HG03139 (cell line): ENCODE measurements around the gene CRYAA.

Source experiments
- ATAC-seq: cut with Tn5 transposase; IDR thresholded peaks from one replicate; pipeline ENCODE4 v1.9.1; 2021; ENCODE audit not compliant: unreplicated experiment

Gene CRYAA

DNA sequence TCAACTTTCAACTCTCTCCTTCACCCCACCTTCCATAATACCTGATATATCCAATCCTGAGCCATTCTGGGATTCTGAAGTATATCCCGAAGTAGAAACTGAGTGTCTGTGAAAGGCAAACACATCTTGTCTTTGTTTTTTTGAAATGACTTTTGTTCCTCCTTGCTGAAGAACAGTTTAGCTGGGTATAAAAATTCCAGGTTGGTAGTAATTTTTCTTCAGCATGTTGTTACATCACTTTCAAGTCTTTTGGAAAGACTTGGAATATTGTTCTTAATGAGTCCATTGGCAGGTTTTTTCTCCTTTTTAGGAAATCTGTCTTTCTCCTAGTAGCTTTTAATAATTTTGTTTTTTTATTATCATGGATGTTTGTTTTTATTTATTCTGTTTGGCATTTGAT lies 32.7 kb downstream of the CRYAA start:
- ATAC-seq: no peak

DNA sequence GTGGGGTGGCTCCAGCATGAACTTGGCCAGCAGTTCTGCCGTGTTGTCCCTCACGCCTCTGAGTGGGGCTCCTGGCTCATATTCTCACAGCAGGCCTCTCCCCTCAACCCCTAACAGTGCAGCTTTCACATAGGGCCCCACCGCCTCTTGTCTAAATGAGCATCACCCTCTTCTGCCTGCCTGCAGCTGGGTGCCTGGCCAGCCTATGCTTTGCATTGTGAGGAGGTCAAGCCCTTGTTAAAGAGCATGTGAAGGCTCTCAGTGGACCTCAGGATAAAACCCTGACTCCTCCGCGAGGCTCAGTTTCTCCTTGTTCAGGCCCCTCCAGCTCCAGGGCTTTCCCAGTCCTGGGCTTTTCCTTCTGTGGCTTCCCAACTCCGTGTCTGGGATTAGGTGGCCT lies 34.8 kb downstream of the CRYAA start:
- no peak for ATAC-seq

DNA sequence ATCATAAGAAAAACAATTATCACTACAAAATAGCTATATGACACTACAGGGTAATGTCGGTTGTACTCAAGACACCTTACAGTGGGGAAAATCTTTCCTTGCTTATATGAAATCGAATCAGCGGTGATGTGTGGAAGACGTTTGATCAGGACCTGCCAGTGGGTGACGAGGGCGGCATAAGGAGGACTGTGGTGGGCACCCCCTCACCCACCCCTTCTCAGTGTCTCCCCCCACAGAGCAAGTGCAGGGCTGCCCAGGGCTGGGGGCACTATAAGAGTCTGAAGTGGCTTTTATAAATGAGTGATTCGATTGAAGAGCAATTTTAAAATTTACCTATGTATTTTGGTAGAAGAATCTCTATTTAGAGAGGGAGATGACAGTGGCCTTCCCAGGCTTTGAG lies 35.8 kb downstream of the CRYAA start:
- ATAC-seq: no peak

DNA sequence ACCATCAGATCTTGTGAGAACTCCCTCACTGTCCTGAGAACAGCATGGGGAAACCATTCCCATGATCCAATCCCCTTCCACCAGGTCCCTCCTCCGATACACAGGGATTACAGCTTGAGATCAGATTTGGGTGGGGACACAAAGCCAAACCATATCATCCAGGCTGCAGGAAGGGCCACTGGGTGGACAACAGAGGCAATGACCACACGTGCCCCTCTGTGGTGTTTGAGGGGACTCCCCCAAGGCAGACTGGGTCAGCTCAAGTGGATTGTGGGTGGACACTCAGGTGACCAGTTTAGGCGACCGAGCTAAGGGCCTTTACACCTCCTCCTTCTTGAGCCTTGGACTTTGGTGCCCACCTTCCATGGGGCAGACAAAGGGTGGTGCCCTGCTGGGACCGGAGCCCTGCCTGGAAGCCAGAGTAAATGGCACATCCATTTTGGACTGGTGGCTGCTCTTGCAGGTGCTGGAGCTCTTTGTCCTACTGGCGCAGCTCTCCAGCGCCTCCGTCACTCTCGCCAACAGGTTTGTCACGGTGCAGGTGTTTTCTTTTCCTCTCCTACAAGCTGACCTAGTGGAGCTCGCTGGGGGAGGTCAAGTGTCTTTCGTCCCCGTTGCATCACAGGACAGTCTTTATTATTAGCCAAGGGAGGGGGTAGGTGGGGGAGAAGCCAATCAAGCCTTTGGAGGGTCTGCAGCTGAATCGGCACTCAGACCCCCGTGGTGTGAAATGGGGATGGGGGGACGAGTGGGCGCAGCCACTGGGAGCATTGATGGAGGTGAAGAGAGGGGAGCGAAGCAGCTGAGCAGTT lies 37.6 kb downstream of the CRYAA start:
- no peak for ATAC-seq

DNA sequence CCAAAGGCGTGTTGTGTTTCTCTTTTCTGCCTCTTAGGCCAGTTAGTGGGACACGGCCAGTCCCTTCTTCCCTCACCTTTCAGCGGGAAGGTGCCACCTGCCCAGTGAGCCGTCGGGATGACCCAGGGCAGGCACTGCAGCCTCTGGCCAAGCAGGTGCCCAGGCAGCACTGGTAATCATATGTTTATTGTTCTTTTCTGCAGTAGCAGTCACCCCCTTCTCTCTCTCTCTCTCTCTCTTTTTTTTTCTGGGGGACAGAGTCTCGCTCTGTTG lies 38.2 kb downstream of the CRYAA start:
- ATAC-seq: no peak

DNA sequence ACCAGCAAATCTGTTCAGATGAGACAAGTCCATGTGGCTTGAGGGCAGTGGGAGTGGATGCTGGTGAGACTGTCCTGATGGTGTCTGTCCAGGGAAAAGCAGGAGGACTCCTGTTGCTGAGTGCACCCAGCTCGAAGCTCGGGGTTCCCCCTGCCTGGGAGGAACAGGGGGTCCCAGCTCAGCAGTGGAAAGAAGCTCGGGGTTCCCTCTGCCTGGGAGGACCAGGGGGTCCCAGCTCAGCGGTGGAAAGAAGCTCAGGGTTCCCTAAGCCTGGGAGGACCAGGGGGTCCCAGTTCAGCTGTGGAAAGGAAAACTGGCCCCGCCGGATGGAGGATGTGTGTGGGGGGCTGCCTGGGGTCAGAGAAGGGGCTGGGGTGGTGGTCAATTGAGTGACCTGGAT lies 39.1 kb downstream of the CRYAA start:
- ATAC-seq: no peak

DNA sequence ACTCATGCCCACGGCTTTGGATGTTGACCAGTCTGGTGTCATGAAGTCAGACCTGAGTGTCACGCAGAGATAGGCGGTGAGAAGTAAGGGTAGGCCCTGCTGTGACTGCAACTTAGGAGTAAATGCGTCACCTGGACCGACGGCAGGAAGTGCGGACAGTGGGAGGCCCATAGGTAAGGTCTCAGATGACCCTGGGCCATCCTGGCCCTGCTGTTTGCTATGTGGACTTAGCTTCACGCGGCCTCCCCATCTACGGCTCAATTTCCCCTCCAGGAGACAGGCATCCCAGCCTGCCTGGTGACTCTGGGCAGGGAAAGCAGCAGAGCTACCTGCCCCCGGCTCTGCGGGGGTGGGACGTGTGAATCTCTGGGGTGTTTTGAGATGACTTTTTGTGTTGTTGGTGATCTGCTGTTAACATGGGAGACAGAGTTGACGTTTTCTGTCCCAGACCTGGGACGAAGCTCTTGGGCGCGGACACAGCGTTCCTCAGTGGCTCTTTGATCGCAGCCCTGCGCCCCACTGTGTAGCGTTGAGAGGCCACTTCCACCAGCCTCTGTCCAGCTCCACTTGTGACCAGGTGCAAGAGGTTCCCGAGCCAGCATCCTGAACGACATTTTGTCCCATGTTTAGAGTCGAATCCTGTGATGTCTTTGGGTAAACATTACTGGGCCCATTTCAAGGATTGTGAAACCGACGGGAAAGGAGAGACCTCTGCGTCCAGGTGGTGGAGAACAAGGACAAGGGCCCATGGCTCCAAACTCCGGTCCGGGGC lies 39.9 kb downstream of the CRYAA start:
- no peak for ATAC-seq

DNA sequence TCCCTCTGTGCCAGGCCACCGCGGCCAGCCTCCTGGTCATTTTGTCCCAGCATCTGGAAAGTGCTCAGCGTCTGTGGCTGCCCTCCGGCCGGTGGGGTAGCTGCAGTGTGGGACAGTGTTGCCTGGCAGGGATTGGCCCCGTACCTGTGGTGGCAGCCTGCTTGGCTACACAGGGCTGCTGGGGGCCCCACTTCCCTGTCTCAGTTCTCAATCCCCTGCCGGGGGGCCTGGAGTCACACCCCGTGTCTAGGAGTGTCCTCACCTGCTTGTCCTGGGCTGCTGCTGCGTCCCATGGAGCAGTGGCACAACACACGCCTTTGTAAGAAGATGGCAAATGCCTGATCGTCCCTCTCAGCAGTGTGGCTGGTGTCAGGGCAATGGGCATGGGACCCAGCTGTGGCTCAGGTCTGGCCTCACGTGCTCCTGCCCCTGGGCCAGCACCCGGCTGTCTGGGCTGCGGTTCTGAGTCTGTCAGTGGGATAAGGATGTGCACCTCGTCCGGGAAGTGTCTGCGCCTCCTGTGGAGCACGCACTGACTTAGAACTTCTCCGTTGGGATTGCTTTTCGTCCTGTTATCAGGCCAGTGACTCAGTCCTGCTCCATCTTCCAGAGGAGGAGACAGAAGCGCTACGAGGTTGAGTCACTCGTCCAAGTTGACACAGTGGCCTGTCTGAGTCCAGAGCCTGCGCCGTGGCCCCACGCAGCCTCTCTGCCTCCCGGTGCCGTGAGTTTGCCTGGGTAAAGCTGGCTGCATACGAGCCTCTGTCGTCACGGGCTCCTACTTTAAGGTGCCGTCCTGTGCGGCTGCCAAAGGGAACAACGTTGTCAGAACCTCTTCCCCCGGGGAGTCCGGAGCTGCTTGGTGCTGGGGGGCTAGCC lies 41.0 kb downstream of the CRYAA start:
- no peak for ATAC-seq

DNA sequence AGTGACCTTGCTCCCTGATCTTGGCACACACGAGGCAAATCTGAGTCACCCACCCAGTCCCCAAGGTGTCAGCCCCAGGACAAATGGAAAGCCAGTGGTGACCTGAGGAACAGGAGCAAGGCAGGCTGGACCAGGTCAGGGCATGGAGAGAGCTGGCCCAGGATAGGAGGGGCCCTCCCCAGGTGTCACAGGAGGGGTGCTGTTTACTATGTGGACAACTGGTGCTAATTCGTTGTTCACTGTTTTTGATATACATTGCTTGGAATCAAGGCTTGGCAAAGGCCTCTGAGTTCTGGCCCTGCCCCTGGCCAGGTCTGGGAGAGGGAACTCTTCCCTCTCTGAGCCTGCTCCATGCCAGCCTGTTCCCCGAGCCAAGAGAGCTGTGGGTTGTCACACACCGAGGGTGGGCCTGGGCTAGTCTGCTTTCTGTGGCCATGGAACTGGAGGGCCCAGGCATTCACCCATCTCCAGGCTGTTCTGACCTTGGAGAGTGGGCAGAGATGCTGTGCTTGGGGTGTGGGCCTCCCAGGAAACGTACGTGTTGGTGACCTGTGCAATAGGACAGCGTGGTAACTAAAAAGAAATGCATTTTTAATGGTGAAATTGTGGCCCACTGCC lies 41.8 kb downstream of the CRYAA start:
- ATAC-seq: no peak

DNA sequence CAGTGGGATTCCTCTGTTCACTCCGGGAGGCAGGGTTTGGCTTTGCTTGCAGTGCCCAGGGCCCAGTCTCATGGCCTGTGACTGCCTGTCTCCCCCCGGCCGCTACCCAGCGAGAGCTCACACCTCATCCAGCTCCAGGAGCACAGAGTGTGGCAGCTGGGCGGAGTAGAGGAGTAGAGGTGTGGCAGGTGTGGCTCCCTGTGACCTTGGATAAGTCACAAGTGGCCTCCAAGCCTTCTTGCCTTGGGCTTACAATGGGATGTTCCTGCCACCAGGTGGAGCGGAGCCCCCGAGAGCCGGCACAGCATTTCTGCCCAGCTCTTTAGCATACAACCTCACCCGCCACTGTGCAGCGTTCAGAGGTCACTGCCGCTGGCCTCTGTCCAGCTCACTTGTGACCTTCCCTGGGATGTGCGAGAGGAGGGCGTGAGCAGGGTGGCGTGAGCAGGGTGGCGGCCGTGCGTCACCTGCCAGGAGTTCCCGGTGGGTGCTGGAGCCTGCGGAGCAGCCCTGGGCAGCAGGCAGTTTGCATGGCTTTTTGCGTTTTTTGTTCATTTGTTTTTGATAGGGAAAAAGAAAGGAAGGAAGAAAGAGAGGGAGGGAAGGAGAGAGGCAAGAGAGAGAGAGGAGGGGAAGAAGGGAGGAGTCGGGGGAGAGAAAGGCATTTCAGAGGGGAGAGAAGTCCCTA lies 42.4 kb downstream of the CRYAA start:
- no peak for ATAC-seq

DNA sequence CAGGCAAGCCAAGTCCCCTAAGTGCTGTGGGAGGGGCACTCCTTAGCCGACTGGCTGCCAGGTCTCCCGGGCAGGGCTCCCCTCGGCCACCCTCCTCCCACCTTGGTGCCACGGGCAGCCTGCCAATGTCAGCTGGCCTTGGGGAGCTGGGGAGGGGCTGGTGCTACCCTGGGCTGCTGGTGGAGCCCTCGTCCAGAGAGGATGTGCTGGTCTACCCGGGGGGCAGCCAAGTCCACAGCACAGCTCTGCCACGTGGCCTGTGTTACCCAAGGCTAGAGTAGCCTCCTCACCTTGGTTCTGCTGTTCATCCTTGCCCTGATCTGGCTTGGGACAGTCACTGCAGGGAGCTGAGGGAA lies 42.9 kb downstream of the CRYAA start:
- no peak for ATAC-seq
